NCI-H2081 (cell line): Measurements from ENCODE around the gene IDH2.
A peak's percentile ranks its signal among the peaks of the same experiment; 100 is the strongest.

Experiments used
- DNase-seq, 2 experiments: peaks; one replicate each; lab custom pipeline; 2025; lab: John Stamatoyannopoulos, UW

Gene IDH2

GRCh38 chr15:90043530-90044010 lies 58.7 kb downstream of the IDH2 start:
- DNase-seq, result no peak

GRCh38 chr15:90042766-90043529 lies 59.3 kb downstream of the IDH2 start:
- no peak for DNase-seq

DNA sequence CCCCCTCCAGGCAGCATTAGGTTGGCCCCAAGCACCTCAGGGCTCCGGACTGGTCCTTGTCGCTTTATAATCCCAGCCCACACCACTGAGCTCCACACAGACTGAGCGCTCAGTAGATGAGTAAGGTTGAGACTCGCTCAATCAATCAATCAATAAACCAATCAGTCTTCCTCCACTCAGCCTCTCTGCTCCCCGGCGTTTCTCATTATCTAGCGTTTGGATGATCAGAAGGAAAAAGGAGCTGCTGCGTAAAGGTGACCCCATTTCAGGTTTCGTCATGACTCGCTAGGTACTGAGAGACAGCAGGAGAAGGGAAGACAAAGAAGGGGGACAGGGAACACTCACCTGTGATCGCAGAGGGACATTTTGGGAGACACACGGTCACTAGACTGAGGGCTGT lies 59.9 kb downstream of the IDH2 start:
- no peak for DNase-seq

DNA sequence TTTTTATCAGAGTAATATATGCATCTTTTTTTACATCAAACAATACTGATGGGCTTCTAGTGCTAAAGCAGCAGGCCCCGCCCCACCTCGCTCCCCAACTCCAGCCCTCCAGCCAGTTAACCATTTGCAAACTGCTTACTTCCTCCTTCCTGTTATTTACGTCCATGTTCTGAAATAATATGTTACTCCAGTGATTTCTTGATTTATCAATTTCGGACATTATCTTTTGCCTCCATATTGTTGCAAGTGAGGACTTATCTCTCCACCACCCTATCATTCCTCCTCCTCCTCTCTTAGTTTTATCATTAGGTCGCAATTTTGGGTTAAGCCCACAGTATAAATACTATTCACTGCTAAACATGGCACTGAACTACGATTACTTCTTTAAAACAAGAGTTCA lies 61.6 kb downstream of the IDH2 start:
- DNase-seq, result no peak

DNA sequence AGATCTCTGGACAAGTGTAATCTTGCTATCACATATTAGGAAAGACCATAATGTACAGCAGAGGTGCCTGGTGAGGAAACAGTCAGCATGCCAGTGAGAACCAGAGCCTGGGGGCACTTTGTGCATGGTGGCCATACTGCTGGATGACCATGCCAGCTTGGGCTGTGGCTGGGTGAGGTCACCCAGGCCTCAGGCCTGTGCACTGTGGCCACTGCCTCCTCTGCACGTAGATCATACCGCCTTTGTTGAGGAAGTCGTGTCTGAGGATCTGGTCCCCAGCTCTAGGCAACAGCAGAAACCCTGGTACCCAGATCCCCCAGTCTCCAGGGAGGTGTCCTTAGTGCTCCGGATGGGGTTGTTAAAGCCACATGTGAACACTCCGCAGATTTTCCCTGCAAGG lies 62.3 kb downstream of the IDH2 start:
- no peak for DNase-seq

GRCh38 chr15:90038632-90039095 lies 63.6 kb downstream of the IDH2 start:
- DNase-seq, result no peak

DNA sequence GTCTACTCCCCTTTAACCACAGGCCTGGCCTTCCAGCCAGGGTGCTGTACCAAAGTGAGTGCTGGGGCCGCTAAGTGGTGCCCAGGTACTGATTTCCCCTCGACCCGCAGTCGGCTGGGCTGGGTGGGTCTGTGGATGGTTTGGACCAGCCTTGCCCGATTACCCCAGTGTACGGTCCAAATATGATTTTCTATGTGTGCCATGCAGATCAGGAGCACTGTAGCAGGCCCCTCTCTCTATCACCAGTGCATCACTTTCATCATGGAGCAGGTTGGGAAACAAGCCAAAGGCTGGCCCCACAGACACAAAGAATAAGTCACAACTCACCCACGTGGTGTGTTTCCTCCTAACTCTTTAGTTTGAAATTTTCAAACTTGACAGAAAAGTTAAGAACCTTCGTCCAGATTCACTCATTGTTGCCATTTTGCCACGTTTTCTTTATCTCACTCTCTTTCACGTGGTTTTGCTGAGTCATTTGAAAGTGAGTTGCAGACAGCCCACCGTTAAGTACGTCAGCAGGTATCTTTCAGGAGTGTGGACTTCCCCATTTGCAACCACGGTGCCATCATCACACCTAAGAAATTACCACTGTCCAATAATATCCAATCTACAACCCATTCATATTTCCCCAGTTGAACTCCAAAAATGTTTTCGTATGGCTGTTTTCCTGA lies 64.2 kb downstream of the IDH2 start:
- no peak for DNase-seq

DNA sequence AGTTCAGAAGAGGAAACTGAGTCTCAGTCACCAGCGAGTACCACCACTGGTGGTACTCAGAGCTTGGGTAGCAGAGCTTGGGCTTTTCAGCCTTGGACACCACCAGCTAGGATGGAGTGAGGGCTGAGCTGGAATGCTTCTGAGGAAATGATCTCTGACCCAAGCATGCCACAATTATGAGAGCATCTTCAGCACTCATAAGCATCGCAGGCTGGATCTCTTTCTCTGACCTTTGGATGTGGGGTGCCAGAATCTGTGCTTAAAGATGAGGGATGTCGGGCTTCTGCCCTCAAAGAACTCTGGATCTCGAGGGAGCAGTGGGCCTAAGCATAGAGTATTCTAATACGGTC lies 64.8 kb downstream of the IDH2 start:
- no peak for DNase-seq

- DNase-seq, result no peak
Observed at GRCh38 chr15:90036806-90037510, 65.3 kb downstream of the IDH2 start.

DNA sequence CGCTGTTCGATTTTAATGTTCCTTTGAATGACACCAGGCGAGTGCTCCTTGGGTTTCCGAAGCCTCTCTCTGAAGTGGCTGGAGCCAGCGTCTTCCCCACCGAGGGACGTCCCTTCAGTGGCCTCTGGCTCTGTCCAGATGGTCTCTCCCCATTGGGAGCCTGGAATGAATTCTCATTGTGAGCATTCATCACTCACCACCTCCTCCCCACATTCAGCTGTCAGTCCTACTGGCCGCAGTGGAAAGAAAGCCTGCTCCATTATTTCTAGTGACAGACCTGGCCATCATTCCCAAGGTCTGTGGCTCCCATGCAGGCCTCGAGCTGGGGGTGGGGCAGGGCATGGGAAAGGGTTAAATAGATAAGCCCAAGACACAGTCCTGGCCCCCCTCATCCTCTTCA lies 65.9 kb downstream of the IDH2 start:
- DNase-seq, result no peak

- DNase-seq, result no peak
Observed at GRCh38 chr15:90035840-90036230, 66.4 kb downstream of the IDH2 start.

- peak; percentile 78 to 92 for DNase-seq
Observed at GRCh38 chr15:90035095-90035839, 67.0 kb downstream of the IDH2 start.

GRCh38 chr15:90033448-90033847 lies 68.8 kb downstream of the IDH2 start:
- DNase-seq, result no peak
